Stimulated activated naive CD8-positive, alpha-beta T cell treated with anti-CD3 and anti-CD28 coated beads, Interleukin-15, Interleukin-2, amounts not matched to agents 100 ng/mL and 50 ng/mL, for 24 hours (primary cell): ENCODE data around the gene SEPTIN2.
"Not testable (repeated sequence)": the region's sequence is repeated elsewhere in the genome, so short reads cannot be mapped to it uniquely, and the experiment has no call there.

Experiments
- H3K27ac Mint-ChIP-seq: one replicate; pipeline ENCODE4 v1.8.0; 2021; ENCODE audit warnings: mild to moderate bottlenecking, mixed read lengths
- H3K27me3 Mint-ChIP-seq: one replicate; pipeline ENCODE4 v1.8.0; 2021; ENCODE audit warnings: mixed read lengths
- H3K36me3 Mint-ChIP-seq: one replicate; pipeline ENCODE4 v1.8.0; 2021; ENCODE audit warnings: low read depth, mixed read lengths
- H3K4me1 Mint-ChIP-seq: one replicate; pipeline ENCODE4 v1.8.0; 2021; ENCODE audit warnings: low read depth, mixed read lengths
- H3K4me3 Mint-ChIP-seq: one replicate; pipeline ENCODE4 v1.8.0; 2021; ENCODE audit warnings: mild to moderate bottlenecking, mixed read lengths
- H3K9me3 Mint-ChIP-seq: one replicate; pipeline ENCODE4 v1.8.0; 2021; ENCODE audit warnings: mixed read lengths

SEPTIN2 gene

GRCh38 chr2:241363426-241363825, 47.7 kb downstream of the SEPTIN2 start:
- Mint-ChIP-seq H3K4me1 (peaks cover 35% of the 10 kb centered on the region), H3K9me3 (no peaks in the 10 kb centered on the region), H3K4me3 (no peak overlapping the region), H3K36me3 (peaks cover 3% of the 10 kb centered on the region), H3K27ac (no peak overlapping the region), H3K27me3 (no peaks in the 10 kb centered on the region)

GRCh38 chr2:241364781-241365180, 49.1 kb downstream of the SEPTIN2 start:
- Mint-ChIP-seq H3K4me3 (no peak overlapping the region), H3K27me3 (no peaks in the 10 kb centered on the region), H3K27ac (no peak overlapping the region), H3K4me1 (peaks cover 22% of the 10 kb centered on the region), H3K36me3 (no peaks in the 10 kb centered on the region), H3K9me3 (no peaks in the 10 kb centered on the region)

GRCh38 chr2:241366678-241367077, 51.0 kb downstream of the SEPTIN2 start:
- peaks cover 15% of the 10 kb centered on the region for H3K4me1 Mint-ChIP-seq
- no peaks in the 10 kb centered on the region for H3K36me3 Mint-ChIP-seq
- no peak overlapping the region for H3K4me3 Mint-ChIP-seq
- H3K9me3 Mint-ChIP-seq = no peaks in the 10 kb centered on the region
- H3K27me3 Mint-ChIP-seq = no peaks in the 10 kb centered on the region
- no peak overlapping the region for H3K27ac Mint-ChIP-seq

GRCh38 chr2:241368643-241369042, 52.9 kb downstream of the SEPTIN2 start:
- Mint-ChIP-seq H3K9me3 (no peaks in the 10 kb centered on the region), H3K27me3 (no peaks in the 10 kb centered on the region), H3K4me1 (peaks cover 11% of the 10 kb centered on the region), H3K4me3 (no peak overlapping the region), H3K27ac (no peak overlapping the region), H3K36me3 (peaks cover 5% of the 10 kb centered on the region)

GRCh38 chr2:241372361-241372992, 56.8 kb downstream of the SEPTIN2 start:
- Mint-ChIP-seq H3K4me1 (peaks cover 10% of the 10 kb centered on the region), H3K27me3 (no peaks in the 10 kb centered on the region), H3K36me3 (peaks cover 31% of the 10 kb centered on the region), H3K4me3 (no peak overlapping the region), H3K9me3 (no peaks in the 10 kb centered on the region), H3K27ac (no peak overlapping the region)

GRCh38 chr2:241373446-241373845, 57.7 kb downstream of the SEPTIN2 start:
- Mint-ChIP-seq H3K4me1 (peaks cover 10% of the 10 kb centered on the region), H3K9me3 (no peaks in the 10 kb centered on the region), H3K27ac (no peak overlapping the region), H3K4me3 (no peak overlapping the region), H3K36me3 (peaks cover 31% of the 10 kb centered on the region), H3K27me3 (no peaks in the 10 kb centered on the region)

- H3K27me3 Mint-ChIP-seq, H3K4me3 Mint-ChIP-seq, H3K9me3 Mint-ChIP-seq, H3K27ac Mint-ChIP-seq, H3K4me1 Mint-ChIP-seq: not testable (repeated sequence)
- peaks cover 31% of the 10 kb centered on the region for H3K36me3 Mint-ChIP-seq
These were observed 58.2 kb downstream of the SEPTIN2 start for GRCh38 chr2:241373906-241374305.

GRCh38 chr2:241375300-241375699, 59.6 kb downstream of the SEPTIN2 start:
- Mint-ChIP-seq H3K27me3 (no peaks in the 10 kb centered on the region), H3K9me3 (no peaks in the 10 kb centered on the region), H3K36me3 (peaks cover 39% of the 10 kb centered on the region), H3K4me3 (no peak overlapping the region), H3K4me1 (peaks cover 10% of the 10 kb centered on the region), H3K27ac (no peak overlapping the region)

- Mint-ChIP-seq H3K4me3 (no peak overlapping the region), H3K9me3 (no peaks in the 10 kb centered on the region), H3K4me1 (peaks cover 10% of the 10 kb centered on the region), H3K27ac (no peak overlapping the region), H3K36me3 (peaks cover 41% of the 10 kb centered on the region), H3K27me3 (no peaks in the 10 kb centered on the region)
These were observed 61.1 kb downstream of the SEPTIN2 start for GRCh38 chr2:241376808-241377207.

- Mint-ChIP-seq H3K36me3 (peaks cover 48% of the 10 kb centered on the region), H3K27me3 (no peaks in the 10 kb centered on the region), H3K27ac (no peak overlapping the region), H3K4me3 (no peak overlapping the region), H3K9me3 (no peaks in the 10 kb centered on the region), H3K4me1 (peaks cover 10% of the 10 kb centered on the region)
These were observed 63.1 kb downstream of the SEPTIN2 start for GRCh38 chr2:241378816-241379215.

- H3K36me3 Mint-ChIP-seq = peaks cover 42% of the 10 kb centered on the region
- no peaks in the 10 kb centered on the region for H3K27me3 Mint-ChIP-seq
- H3K27ac Mint-ChIP-seq = no peak overlapping the region
- H3K9me3 Mint-ChIP-seq = no peaks in the 10 kb centered on the region
- peaks cover 5% of the 10 kb centered on the region for H3K4me1 Mint-ChIP-seq
- no peak overlapping the region for H3K4me3 Mint-ChIP-seq
These were observed 64.1 kb downstream of the SEPTIN2 start for GRCh38 chr2:241379481-241380480.

- Mint-ChIP-seq H3K36me3 (peaks cover 30% of the 10 kb centered on the region), H3K4me3 (no peak overlapping the region), H3K27ac (no peak overlapping the region), H3K9me3 (no peaks in the 10 kb centered on the region), H3K27me3 (no peaks in the 10 kb centered on the region), H3K4me1 (no peaks in the 10 kb centered on the region)
These were observed 66.1 kb downstream of the SEPTIN2 start for GRCh38 chr2:241381872-241382271.

- H3K4me1 Mint-ChIP-seq, H3K27me3 Mint-ChIP-seq, H3K4me3 Mint-ChIP-seq, H3K27ac Mint-ChIP-seq, H3K9me3 Mint-ChIP-seq: not testable (repeated sequence)
- peaks cover 33% of the 10 kb centered on the region for H3K36me3 Mint-ChIP-seq
These were observed 69.7 kb downstream of the SEPTIN2 start for GRCh38 chr2:241385450-241385849.

GRCh38 chr2:241386519-241386918, 70.8 kb downstream of the SEPTIN2 start:
- Mint-ChIP-seq H3K27ac (no peak overlapping the region), H3K27me3 (no peaks in the 10 kb centered on the region), H3K4me3 (no peak overlapping the region), H3K9me3 (no peaks in the 10 kb centered on the region), H3K36me3 (peaks cover 33% of the 10 kb centered on the region), H3K4me1 (peaks cover 16% of the 10 kb centered on the region)

- Mint-ChIP-seq H3K9me3 (no peaks in the 10 kb centered on the region), H3K4me1 (peaks cover 25% of the 10 kb centered on the region), H3K36me3 (peaks cover 28% of the 10 kb centered on the region), H3K27me3 (no peaks in the 10 kb centered on the region), H3K27ac (no peak overlapping the region), H3K4me3 (no peak overlapping the region)
These were observed 74.0 kb downstream of the SEPTIN2 start for GRCh38 chr2:241389697-241390096.
